NT2/D1 (cell line): Measurements from ENCODE around the gene LRRC15.

Experiments
- DNase-seq: peaks from one replicate; pipeline ENCODE4 v3.0.0-alpha.2; 2011; ENCODE audit warnings: low read depth, low spot score
- H3K27me3 ChIP-seq: 2 replicates; pipeline ENCODE4 v1.6.0; 2011; ENCODE audit warnings: mild to moderate bottlenecking; ENCODE audit not compliant: insufficient read length, insufficient read depth
- H3K36me3 ChIP-seq: 2 replicates; pipeline ENCODE4 v1.6.1; 2011; ENCODE audit warnings: mild to moderate bottlenecking, low read length, mixed read lengths; ENCODE audit not compliant: insufficient read depth, insufficient read length
- H3K4me1 ChIP-seq: 2 replicates; pipeline ENCODE4 v1.5.1; 2011; ENCODE audit not compliant: insufficient read depth, insufficient read length
- H3K4me3 ChIP-seq: 2 replicates; pipeline ENCODE4 v1.5.1; 2011; ENCODE audit warnings: low read depth; ENCODE audit not compliant: insufficient read length
- H3K9ac ChIP-seq: 2 replicates; pipeline ENCODE4 v1.6.0; 2011; ENCODE audit warnings: low read depth; ENCODE audit not compliant: insufficient read length
- H3K9me3 ChIP-seq: 2 replicates; pipeline ENCODE4 v1.5.1; 2011; ENCODE audit warnings: mild to moderate bottlenecking, low read length; ENCODE audit not compliant: insufficient read depth
- SUZ12 ChIP-seq: IDR thresholded peaks from 2 replicates; pipeline ENCODE4 v1.6.1; 2011; ENCODE audit not compliant: insufficient read length, insufficient read depth; ENCODE audit errors: extremely low read depth
- YY1 ChIP-seq: IDR thresholded peaks from 2 replicates; pipeline ENCODE4 v1.6.1; 2011; ENCODE audit not compliant: insufficient read length, insufficient read depth
- ZNF274 ChIP-seq: IDR thresholded peaks from 2 replicates; pipeline ENCODE4 v1.6.1; 2011; ENCODE audit warnings: mild to moderate bottlenecking, low read depth, low read length

LRRC15 gene

GRCh38 chr3:194339840-194340239 lies 29.7 kb downstream of the LRRC15 start:
- TF ChIP-seq YY1, result no peak
- no peak for TF ChIP-seq ZNF274
- TF ChIP-seq SUZ12, result no peak
- no peak overlapping the region for H3K9ac ChIP-seq
- DNase-seq, result peak; percentile 35
- H3K36me3 ChIP-seq, result no peaks in the 10 kb centered on the region
- no peaks in the 10 kb centered on the region for H3K9me3 ChIP-seq
- no peak overlapping the region for H3K4me3 ChIP-seq
- H3K4me1 ChIP-seq, result peaks cover 21% of the 10 kb centered on the region
- peaks cover 21% of the 10 kb centered on the region for H3K27me3 ChIP-seq

GRCh38 chr3:194339356-194339755 lies 30.2 kb downstream of the LRRC15 start:
- peaks cover 21% of the 10 kb centered on the region for H3K27me3 ChIP-seq
- H3K4me1 ChIP-seq, result peaks cover 21% of the 10 kb centered on the region
- peak overlapping the region; percentile 29 for H3K9ac ChIP-seq
- peak; percentile 43 for DNase-seq
- no peaks in the 10 kb centered on the region for H3K9me3 ChIP-seq
- H3K4me3 ChIP-seq, result no peak overlapping the region
- H3K36me3 ChIP-seq, result no peaks in the 10 kb centered on the region
- TF ChIP-seq ZNF274 (no peak), SUZ12 (no peak), YY1 (no peak)

- Histone ChIP-seq H3K9ac (no peak overlapping the region), H3K4me1 (peaks cover 21% of the 10 kb centered on the region), H3K4me3 (no peak overlapping the region), H3K36me3 (no peaks in the 10 kb centered on the region), H3K27me3 (peaks cover 32% of the 10 kb centered on the region), H3K9me3 (no peaks in the 10 kb centered on the region)
- DNase-seq, result no peak
- no peak for TF ChIP-seq SUZ12
Observed at GRCh38 chr3:194337965-194338753, 31.4 kb downstream of the LRRC15 start.

- Histone ChIP-seq H3K9me3 (no peaks in the 10 kb centered on the region), H3K36me3 (no peaks in the 10 kb centered on the region), H3K9ac (no peak overlapping the region), H3K4me3 (no peak overlapping the region), H3K4me1 (peaks cover 26% of the 10 kb centered on the region), H3K27me3 (peaks cover 33% of the 10 kb centered on the region)
- no peak for DNase-seq
- TF ChIP-seq SUZ12, result no peak
- no peak for TF ChIP-seq YY1
- no peak for TF ChIP-seq ZNF274
Observed at GRCh38 chr3:194336601-194337355, 32.8 kb downstream of the LRRC15 start.

- TF ChIP-seq ZNF274, result no peak
- no peak for TF ChIP-seq YY1
- TF ChIP-seq SUZ12, result no peak
- H3K27me3 ChIP-seq, result peaks cover 28% of the 10 kb centered on the region
- peaks cover 22% of the 10 kb centered on the region for H3K4me1 ChIP-seq
- DNase-seq, result no peak
- H3K9ac ChIP-seq, result no peak overlapping the region
- peak overlapping the region; percentile 49 for H3K4me3 ChIP-seq
- no peaks in the 10 kb centered on the region for H3K9me3 ChIP-seq
- H3K36me3 ChIP-seq, result no peaks in the 10 kb centered on the region
Observed at GRCh38 chr3:194333981-194334320, 35.6 kb downstream of the LRRC15 start.

- Histone ChIP-seq H3K4me1 (peaks cover 22% of the 10 kb centered on the region), H3K9ac (peak overlapping the region; percentile 84), H3K36me3 (no peaks in the 10 kb centered on the region), H3K27me3 (peaks cover 28% of the 10 kb centered on the region), H3K4me3 (peak overlapping the region; percentile 49), H3K9me3 (no peaks in the 10 kb centered on the region)
- TF ChIP-seq YY1 (no peak), SUZ12 (no peak)
- no peak for DNase-seq
Observed at GRCh38 chr3:194333212-194333980, 36.1 kb downstream of the LRRC15 start.

GRCh38 chr3:194332858-194333211 lies 36.7 kb downstream of the LRRC15 start:
- TF ChIP-seq YY1 (no peak), SUZ12 (no peak), ZNF274 (no peak)

More at GRCh38 chr3:194332858-194333211, 36.7 kb downstream of the LRRC15 start:
- H3K9me3 ChIP-seq, result no peaks in the 10 kb centered on the region
- H3K4me3 ChIP-seq, result no peak overlapping the region
- H3K4me1 ChIP-seq, result peaks cover 24% of the 10 kb centered on the region
- H3K27me3 ChIP-seq, result peaks cover 28% of the 10 kb centered on the region
- no peaks in the 10 kb centered on the region for H3K36me3 ChIP-seq
- no peak for DNase-seq
- no peak overlapping the region for H3K9ac ChIP-seq
